ENCODE measurements around the gene OSBPL8. TPM values are rescaled to one million over a fixed set of nuclear protein-coding genes. Genes with fewer than 3 reads are reported as not detected.

The OSBPL8 gene
- total and polyA plus RNA-seq, 12 donors, result 3.7 to 154 (median 45.1) TPM

- TF ChIP-seq POLR2A (IDR thresholded peaks at IDR 0.05) (no peak), CTCF (IDR thresholded peaks at IDR 0.05) (no peak)
- Histone ChIP-seq H3K27ac (no peak overlapping the region), H3K9me3 (replicated peaks in 1 of 3) (no peaks in the 10 kb centered on the region), H3K36me3 (replicated peaks in 1 of 2) (no peaks in the 10 kb centered on the region), H3K4me1 (replicated peaks in 1 of 2) (no peaks in the 10 kb centered on the region), H3K27me3 (no peaks in the 10 kb centered on the region), H3K4me3 (no peak overlapping the region)
- intact Hi-C loops (cut with DNase I), result no loop called here
- WGBS, 4 donors, result 76 to 89% (median 85%) methylated on average over 7 of the region's 7 CpGs
- DNase-seq, result peak in 1 of 7 donors; percentile 10
Measured at GRCh38 chr12:76312315-76312714, 247.3 kb downstream of the OSBPL8 start.

GRCh38 chr12:76311796-76312195, 247.8 kb downstream of the OSBPL8 start:
- no peak for DNase-seq
- TF ChIP-seq CTCF (IDR thresholded peaks at IDR 0.05), result no peak
- no peaks in the 10 kb centered on the region for H3K4me1 ChIP-seq (replicated peaks in 1 of 2)
- no peaks in the 10 kb centered on the region for H3K36me3 ChIP-seq (replicated peaks in 1 of 2)
- WGBS, 4 donors, result 72 to 91% (median 79%) methylated on average over 3 of the region's 3 CpGs
- no peak overlapping the region for H3K27ac ChIP-seq
- H3K4me3 ChIP-seq, result no peak overlapping the region
- intact Hi-C loops (cut with DNase I), result no loop called here
- H3K27me3 ChIP-seq, result no peaks in the 10 kb centered on the region
- H3K9me3 ChIP-seq (replicated peaks in 1 of 3), result no peaks in the 10 kb centered on the region

- Histone ChIP-seq H3K4me1 (replicated peaks in 1 of 2) (no peaks in the 10 kb centered on the region), H3K27ac (no peak overlapping the region), H3K4me3 (no peak overlapping the region), H3K27me3 (no peaks in the 10 kb centered on the region), H3K36me3 (replicated peaks in 1 of 2) (no peaks in the 10 kb centered on the region), H3K9me3 (replicated peaks in 1 of 3) (no peaks in the 10 kb centered on the region)
- TF ChIP-seq POLR2A (IDR thresholded peaks at IDR 0.05) (no peak), CTCF (IDR thresholded peaks at IDR 0.05) (no peak)
- DNase-seq, result no peak
- intact Hi-C loops (cut with DNase I), result no loop called here
Measured at GRCh38 chr12:76310110-76310509, 249.5 kb downstream of the OSBPL8 start.

GRCh38 chr12:76308866-76309265, 250.7 kb downstream of the OSBPL8 start:
- intact Hi-C loops (cut with DNase I), result no loop called here
- WGBS, 4 donors, result 53 to 70% (median 65%) methylated on average over 3 of the region's 3 CpGs

More at GRCh38 chr12:76308866-76309265, 250.7 kb downstream of the OSBPL8 start:
- H3K4me3 ChIP-seq, result no peak overlapping the region
- DNase-seq, result no peak
- TF ChIP-seq CTCF (IDR thresholded peaks at IDR 0.05) (no peak), POLR2A (IDR thresholded peaks at IDR 0.05) (no peak)
- H3K36me3 ChIP-seq (replicated peaks in 1 of 2), result no peaks in the 10 kb centered on the region
- H3K4me1 ChIP-seq (replicated peaks in 1 of 2), result no peaks in the 10 kb centered on the region
- H3K9me3 ChIP-seq (replicated peaks in 1 of 3), result no peaks in the 10 kb centered on the region
- H3K27me3 ChIP-seq, result no peaks in the 10 kb centered on the region
- no peak overlapping the region for H3K27ac ChIP-seq

Data from adrenal gland (tissue), 12 donors.